HTERT RPE-1 (cell line): ENCODE data around the gene ACE.

Experiments used
- in situ Hi-C: fragments of 300-500 bp; cut with MboI; formaldehyde crosslinking; loops from 4 replicates; pipeline ENCODE4 v1.14.3; 2020; ENCODE audit warnings: low sequenced_read_pairs

ACE gene

DNA sequence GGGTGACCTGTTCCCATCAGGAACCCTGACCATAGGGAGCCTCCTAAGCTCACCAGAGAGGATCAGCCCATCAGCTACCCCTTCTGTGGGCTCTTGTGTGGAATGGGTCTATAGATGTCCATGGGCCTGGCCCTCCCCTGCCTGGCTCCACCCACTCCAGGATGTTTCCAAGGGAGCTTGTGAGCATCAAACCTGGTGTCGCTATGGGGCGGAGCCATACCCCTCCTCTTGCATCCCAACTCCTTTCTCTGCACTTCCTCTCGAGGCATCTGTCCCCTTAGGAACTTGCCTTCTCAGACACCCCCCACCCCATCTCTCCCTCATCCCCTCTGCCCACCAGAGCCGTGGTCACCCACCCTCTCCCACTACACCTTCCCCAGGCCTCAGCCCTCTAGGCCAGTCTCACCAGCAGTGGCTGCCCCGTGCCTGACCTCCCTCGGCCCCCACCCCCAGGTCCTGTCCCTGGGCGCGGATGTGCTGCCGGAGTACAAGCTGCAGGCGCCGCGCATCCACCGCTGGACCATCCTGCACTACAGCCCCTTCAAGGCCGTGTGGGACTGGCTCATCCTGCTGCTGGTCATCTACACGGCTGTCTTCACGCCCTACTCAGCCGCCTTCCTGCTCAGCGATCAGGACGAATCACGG lies 56.7 kb downstream of the ACE start:
- in situ Hi-C loops = no loop called here

DNA sequence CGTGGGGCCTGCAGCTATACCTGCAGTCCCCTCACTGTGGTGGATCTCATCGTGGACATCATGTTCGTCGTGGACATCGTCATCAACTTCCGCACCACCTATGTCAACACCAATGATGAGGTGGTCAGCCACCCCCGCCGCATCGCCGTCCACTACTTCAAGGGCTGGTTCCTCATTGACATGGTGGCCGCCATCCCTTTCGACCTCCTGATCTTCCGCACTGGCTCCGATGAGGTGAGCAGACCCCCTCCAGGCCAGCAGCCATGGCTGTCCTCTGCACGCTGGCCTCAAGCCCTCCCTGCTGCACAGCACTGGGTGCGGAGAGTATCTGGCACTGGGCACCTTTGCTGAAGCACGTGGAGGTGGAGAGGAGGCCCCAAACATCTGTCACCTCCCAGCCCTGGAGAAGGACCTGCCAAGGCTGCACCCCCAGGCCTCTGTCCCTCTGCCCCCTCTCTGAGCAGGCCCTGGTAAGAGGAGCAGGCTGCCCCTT lies 57.3 kb downstream of the ACE start:
- in situ Hi-C loops = no loop called here

DNA sequence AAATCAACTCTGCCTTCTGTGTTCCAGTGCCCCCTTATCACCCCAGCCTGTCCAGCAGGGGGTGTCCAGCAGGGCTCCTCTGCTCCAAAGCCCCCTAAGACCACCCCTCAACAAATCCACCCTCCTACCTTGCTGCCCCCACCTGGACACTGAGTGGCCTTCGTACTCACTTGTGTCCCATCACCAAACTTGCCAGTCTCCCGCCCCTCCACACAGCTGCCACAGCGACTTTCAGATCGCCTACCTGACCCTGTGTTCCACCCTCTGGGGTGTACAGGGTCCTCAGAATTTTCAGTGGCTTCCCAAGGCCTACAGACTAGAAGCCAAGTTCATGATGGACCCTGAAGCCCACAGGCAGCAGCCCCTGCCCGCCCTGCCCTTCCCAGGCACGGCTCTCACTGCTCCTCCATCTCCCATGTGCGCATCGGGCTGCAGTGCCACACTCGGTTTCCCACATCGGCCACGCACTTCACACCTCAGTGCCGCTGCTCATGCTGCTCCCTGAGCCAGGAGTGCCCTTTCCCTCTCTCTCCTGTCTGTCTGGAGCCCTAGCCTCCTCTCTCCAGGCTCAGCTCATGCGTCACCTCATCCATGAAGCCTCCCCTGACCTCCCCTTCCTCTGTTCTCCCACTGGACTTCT lies 58.1 kb downstream of the ACE start:
- in situ Hi-C loops = no loop called here

DNA sequence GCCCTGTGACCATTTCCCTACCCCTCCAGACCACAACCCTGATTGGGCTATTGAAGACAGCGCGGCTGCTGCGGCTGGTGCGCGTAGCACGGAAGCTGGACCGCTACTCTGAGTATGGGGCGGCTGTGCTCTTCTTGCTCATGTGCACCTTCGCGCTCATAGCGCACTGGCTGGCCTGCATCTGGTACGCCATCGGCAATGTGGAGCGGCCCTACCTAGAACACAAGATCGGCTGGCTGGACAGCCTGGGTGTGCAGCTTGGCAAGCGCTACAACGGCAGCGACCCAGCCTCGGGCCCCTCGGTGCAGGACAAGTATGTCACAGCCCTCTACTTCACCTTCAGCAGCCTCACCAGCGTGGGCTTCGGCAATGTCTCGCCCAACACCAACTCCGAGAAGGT lies 58.8 kb downstream of the ACE start:
- in situ Hi-C loops = no loop called here

DNA sequence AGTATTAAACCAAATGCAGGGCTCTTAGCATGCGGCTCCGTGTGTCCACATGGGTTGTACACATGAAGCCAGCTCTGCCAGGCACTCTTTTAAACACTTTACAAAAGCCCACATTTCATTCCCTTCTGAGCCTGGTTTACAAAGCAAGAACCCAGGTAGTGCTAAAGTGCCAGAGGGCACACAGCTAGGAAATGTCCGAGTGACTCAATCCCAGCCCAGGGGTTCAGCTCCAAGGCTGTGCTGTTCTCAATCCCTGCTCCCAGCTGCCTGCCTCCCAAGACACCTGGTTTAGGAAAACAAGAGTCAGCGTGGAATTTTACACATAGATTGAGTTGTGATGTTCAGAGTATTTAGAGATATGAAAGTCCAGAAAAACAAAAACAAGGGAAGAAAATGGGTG lies 60.1 kb downstream of the ACE start:
- in situ Hi-C loops = no loop called here

DNA sequence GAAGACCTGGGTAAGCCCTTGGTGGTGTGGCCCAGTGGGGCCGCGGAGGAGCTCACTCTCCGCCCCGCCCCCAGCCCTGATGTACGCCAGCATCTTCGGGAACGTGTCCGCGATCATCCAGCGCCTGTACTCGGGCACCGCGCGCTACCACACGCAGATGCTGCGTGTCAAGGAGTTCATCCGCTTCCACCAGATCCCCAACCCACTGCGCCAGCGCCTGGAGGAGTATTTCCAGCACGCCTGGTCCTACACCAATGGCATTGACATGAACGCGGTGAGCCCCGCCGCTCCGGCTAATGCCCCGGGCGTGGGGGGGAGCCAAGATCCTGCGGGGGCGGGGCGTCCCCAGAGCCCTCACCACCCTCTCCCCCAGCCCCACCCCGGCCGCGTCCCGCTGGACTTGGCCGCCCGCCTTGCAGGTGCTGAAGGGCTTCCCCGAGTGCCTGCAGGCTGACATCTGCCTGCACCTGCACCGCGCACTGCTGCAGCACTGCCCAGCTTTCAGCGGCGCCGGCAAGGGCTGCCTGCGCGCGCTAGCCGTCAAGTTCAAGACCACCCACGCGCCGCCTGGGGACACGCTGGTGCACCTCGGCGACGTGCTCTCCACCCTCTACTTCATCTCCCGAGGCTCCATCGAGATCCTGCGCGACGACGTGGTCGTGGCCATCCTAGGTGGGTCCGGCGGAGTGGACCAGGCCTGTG lies 61.3 kb downstream of the ACE start:
- in situ Hi-C loops = no loop called here

DNA sequence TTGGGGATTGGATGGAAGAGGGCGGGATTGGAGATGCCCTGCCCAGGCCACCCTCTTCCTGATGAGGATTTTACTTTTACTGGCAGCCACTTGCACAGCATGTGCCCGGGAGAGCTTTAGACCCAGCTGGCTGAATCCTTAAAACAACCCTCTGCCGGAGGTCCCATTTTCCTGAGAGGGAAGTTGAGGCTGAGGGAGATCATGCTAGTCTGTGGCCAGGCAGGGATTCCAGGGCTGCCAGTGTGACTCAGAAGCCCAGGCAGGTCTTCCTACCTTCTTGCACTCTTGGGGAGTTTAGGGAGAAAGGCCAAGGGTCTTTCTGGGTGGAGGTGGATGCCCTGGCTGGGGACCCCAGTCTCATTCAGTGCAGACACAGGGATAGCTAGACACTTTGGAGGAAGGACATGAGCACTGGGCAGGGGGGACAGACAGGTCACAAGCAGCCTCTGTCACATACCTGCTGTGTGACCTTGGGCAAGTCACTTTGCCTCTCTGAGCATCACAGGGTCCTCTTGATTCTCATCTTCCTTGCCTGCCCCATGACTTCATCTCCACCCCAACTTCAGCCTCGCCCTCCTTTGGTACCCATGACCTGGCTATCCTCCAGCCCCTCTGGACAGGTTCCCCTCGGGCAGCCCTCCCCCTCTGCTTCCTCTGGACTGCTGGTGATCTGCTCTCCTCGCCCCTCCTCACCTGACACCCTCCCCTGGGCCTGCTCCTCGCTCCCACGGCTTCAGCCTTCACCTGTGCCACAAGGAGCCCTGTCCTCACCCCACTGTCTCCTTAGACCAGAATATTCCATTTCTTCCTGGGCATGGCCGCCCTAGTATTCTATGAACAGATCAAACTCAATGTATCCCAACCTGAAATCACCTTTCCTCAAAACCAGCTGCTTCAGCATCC lies 62.1 kb downstream of the ACE start:
- in situ Hi-C loops = no loop called here

DNA sequence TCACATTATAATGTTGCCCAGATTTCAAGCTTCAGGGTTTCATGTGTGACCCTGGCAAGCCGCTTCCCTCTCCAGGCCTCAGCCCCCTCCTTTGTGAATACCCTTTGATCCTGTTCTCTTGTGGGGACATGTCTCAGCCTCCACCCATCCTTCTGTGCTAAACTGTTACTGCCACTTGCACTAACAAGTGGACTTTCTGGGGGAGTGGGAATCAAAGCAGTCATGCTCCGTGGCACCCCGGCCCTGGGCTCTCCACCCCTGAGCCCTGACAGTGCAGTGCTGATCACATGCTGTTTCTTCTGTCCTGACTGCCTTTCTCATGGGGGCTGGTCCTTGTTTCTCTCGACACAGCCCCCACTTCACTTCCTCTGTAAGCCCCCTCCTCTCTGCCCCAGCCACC lies 63.7 kb downstream of the ACE start:
- in situ Hi-C loops = no loop called here

DNA sequence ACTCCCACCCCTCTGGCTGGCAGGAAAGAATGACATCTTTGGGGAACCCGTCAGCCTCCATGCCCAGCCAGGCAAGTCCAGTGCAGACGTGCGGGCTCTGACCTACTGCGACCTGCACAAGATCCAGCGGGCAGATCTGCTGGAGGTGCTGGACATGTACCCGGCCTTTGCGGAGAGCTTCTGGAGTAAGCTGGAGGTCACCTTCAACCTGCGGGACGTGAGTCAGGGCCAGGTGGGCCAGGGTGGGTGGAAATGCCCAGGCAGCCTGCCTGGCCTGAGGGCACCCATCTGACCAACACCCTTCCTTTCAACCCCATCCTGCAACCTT lies 65.3 kb downstream of the ACE start:
- in situ Hi-C loops = no loop called here

DNA sequence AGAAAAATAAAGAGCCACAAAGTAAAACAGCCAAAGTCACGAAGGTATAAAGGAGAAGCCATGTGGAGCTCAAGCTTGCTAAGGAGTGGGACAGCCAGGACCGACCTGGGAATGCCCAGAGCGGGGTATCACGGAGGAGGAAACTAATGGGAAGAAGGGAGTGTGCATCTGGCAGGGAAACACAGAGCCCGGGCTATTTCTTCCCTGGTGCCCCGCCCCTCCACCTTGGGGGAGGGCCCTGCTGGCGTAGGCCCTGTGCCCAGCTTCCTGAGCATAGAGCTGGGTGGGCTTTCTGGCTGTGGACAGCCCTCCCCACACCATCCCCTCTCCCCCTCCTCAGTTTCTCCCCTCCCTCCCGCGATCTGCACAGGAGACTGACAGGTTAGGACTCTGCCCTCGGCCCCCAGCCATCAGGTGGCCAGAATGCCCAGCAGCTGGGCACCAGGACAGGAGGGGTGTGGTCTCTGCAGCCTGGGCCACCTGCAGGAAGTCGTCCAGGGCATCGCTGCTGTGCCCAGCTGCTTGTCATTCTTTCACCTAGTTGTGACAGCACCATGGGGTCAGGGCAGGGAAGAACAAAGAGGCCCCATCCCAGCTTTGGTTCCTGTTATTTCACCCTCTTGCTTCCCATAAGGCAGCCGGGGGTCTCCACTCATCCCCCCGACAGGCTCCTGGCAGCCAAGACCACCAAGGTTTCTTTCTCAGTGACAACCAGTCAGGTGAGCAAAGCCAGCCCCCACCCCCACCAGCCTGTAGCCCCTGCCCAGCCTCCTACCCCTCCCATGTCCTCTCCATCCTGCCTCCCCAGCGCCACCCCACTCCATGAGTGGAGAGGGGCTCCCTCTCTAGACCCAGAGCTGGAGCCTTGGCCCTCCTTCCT lies 66.3 kb downstream of the ACE start:
- in situ Hi-C loops = no loop called here

DNA sequence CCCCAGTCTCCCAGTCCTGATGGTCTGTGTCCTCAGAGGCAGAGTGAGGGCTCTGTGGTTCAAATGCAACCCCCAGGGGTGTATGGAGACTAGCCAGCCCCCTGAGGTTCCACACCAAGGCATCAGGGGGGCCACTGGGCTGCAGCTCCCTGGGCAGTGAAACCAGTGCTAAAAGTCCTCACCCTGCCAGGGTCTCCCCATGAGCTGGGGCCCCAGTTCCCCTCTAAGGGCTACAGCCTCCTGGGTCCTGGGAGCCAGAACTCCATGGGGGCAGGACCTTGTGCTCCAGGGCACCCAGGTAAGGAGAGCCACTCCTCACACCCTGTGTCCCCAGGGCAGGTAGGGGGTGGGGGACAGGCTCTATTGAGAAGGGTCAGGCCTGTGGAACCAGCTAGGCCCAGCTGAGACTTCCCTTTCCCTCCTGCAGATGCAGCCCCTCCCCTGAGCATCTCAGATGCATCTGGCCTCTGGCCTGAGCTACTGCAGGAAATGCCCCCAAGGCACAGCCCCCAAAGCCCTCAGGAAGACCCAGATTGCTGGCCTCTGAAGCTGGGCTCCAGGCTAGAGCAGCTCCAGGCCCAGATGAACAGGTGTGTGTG lies 67.1 kb downstream of the ACE start:
- in situ Hi-C loops = no loop called here

DNA sequence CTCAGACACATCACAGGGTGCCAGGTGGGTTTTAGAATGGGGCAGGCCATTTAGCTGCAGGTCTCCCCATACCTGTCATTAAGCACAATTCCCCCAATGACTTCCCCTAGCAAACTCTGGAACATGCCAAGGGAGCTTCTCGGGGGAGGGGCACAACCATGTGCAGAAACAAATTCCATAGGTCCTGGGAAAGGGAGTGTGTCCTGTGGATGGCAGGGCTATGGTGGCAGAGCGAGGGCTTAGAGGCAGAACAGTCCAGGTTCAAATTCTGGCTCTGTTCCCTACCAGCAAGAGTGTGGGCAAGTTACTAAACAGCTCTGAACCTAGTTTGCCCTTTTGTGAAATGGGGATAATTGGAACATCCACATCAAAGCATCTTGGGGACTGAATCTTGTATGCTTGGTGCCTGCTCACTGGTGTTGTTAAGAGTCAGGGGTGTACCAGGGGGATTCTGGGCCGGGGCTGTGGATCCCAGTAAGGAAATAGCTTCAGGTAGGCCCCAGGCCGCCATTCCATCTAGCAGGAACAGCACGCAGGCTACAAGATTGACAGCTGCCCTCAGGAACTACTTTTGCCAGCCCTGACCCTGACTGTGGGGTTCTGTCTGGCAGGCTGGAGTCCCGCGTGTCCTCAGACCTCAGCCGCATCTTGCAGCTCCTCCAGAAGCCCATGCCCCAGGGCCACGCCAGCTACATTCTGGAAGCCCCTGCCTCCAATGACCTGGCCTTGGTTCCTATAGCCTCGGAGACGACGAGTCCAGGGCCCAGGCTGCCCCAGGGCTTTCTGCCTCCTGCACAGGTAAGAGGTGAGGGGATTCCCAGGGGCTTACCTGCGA lies 67.8 kb downstream of the ACE start:
- in situ Hi-C loops = no loop called here

DNA sequence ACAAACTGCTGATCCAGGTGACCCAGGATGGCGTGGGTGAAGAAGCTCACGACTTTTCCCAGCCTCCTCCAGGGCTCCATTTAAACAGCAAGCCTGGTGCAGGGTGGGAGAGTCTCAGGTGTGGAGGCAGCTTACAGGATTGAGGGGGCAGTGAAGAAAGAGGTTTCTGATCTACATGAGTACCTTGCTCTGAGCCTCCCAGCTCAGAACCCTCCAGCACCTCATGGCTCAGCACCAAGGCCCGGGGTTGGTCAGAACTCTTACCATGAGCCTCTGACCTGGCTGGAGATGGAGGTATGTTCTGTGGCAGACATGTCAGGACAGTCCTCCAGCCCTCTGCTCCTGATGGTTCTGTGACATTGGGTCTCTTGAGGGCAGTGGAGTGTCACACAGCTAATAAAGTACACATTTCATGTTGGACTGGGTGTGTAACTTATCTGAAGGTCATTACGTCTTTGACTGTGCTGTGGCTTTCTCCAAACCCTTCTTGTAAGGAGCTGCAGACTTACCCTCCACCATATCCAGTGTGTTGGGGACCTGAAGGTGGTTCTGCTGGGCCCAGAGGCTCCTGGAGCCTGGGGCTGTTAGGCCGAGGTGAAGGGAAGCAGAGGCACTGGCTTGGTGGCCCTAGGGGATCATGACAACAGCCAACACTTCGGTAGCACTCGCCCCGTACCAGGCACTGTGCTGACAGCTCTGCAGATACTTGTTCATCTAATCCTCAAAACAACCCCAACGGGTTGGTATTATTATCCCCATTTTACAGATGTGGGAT lies 69.6 kb downstream of the ACE start:
- in situ Hi-C loops = no loop called here

DNA sequence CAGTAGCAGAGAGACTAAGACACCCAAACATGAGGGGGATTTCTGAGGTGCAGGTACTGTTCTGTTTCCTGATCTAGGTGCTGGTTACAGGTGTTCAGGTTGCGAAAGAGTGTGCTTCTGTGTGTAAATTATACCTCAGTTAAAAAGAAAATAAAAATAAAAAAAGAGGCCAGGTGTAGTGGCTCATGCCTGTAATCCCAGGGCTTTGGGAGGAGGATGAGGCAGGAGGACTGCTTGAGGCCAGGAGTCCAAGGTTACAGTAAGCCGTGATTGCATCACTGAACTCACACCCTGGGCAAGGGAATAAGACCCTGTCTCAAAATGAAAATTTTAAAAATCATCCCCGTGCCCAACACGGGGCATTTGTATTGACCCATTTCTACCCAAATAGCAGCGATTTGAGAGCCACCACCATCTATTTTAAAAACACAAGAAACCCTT lies 70.2 kb downstream of the ACE start:
- in situ Hi-C loops = no loop called here
